ENCODE data around the gene PLEKHA7.

DNA sequence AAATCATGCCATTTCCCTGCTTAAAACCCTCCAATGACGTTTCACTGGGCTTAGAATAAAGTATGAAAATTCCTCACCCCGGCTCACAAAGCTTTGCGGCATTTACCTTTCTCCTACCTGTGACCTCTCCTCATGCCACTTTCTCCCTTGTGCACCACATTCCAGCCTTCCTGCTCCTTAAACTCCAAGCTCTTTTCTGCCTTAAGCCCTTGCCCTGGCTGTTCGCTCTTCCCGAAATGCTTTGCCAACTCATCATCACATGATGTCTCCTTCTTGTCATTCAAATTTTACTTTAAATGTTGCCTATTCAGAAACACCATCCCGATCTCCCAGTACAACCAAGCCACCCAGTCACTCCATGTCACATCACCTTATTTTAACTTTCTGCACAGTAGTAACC, 2.0 kb downstream of the PLEKHA7 start:
- TF ChIP-seq CTCF (conservative IDR thresholded peaks at IDR 0.05; ENCODE audit: low read depth, low read length): no peak
- TF ChIP-seq EZH2 (IDR thresholded peaks at IDR 0.05; ENCODE audit: borderline replicate concordance, low read depth, low read length, poor library complexity, severe bottlenecking): no peak
